ENCODE results near the gene EFCAB5.

EFCAB5 gene

GRCh38 chr17:30064738-30065137 lies 123.3 kb downstream of the EFCAB5 start:
- ChIA-PET POLR2A (no interaction called here), CTCF (interaction anchor here (1.2 to 1.3 kb wide), 2 partner anchors 20 to 29 kb away, joined by 3 to 5 read pairs; no protein-coding TSS in a partner anchor)
- TF ChIP-seq CTCF (IDR thresholded peaks at IDR 0.05; ENCODE audit: control extremely low read depth, extremely low read depth, low read depth, missing control alignments): no peak
- DNase-seq (ENCODE audit: extremely low spot score): no peak

- no peak for DNase-seq (ENCODE audit: extremely low spot score)
- CTCF ChIA-PET: interaction anchor here (1.0 kb wide), 1 partner anchor 25 kb away, joined by 3 read pairs; no protein-coding TSS in a partner anchor
- TF ChIP-seq CTCF (IDR thresholded peaks at IDR 0.05; ENCODE audit: control extremely low read depth, extremely low read depth, low read depth, missing control alignments): no peak
- POLR2A ChIA-PET: no interaction called here
Measured at GRCh38 chr17:30068465-30068864, 127.0 kb downstream of the EFCAB5 start.

- TF ChIP-seq CTCF (IDR thresholded peaks at IDR 0.05; ENCODE audit: control extremely low read depth, extremely low read depth, low read depth, missing control alignments): no peak
- ChIA-PET POLR2A (no interaction called here), CTCF (interaction anchor here (1.5 kb wide), 1 partner anchor 19 kb away, joined by 6 read pairs; no protein-coding TSS in a partner anchor)
- no peak for DNase-seq (ENCODE audit: extremely low spot score)
Measured at GRCh38 chr17:30074254-30074653, 132.8 kb downstream of the EFCAB5 start.

GRCh38 chr17:30074730-30075129 lies 133.3 kb downstream of the EFCAB5 start:
- ChIA-PET CTCF (interaction anchor here (1.5 kb wide), 1 partner anchor 19 kb away, joined by 6 read pairs; no protein-coding TSS in a partner anchor), POLR2A (no interaction called here)
- DNase-seq (ENCODE audit: extremely low spot score): no peak
- TF ChIP-seq CTCF (IDR thresholded peaks at IDR 0.05; ENCODE audit: control extremely low read depth, extremely low read depth, low read depth, missing control alignments): no peak

GRCh38 chr17:30082773-30083172 lies 141.3 kb downstream of the EFCAB5 start:
- TF ChIP-seq CTCF (IDR thresholded peaks at IDR 0.05; ENCODE audit: control extremely low read depth, extremely low read depth, low read depth, missing control alignments): no peak
- ChIA-PET CTCF (interaction anchor here (1.4 to 4.0 kb wide), 3 partner anchors 11 to 22 kb away, joined by 4 to 40 read pairs (median 8); no protein-coding TSS in a partner anchor), POLR2A (no interaction called here)
- DNase-seq (ENCODE audit: extremely low spot score): no peak

- ChIA-PET POLR2A (no interaction called here), CTCF (interaction anchor here (0.6 to 4.0 kb wide), 5 partner anchors 10 to 64 kb away, joined by 3 to 40 read pairs (median 3); no protein-coding TSS in a partner anchor)
- no peak for DNase-seq (ENCODE audit: extremely low spot score)
- no peak for TF ChIP-seq CTCF (IDR thresholded peaks at IDR 0.05; ENCODE audit: control extremely low read depth, extremely low read depth, low read depth, missing control alignments)
Measured at GRCh38 chr17:30084788-30085187, 143.4 kb downstream of the EFCAB5 start.

Data from GM10248 (cell line).